HG02759 (cell line): ENCODE measurements around the gene KBTBD6.
A peak's percentile ranks its signal among the peaks of the same experiment; 100 is the strongest.
"Not testable (repeated sequence)": the region's sequence is repeated elsewhere in the genome, so short reads cannot be mapped to it uniquely, and the experiment has no call there.

Experiments used
- ATAC-seq: cut with Tn5 transposase; IDR thresholded peaks from one replicate; pipeline ENCODE4 v1.9.1; 2021; ENCODE audit warnings: mild to moderate bottlenecking, moderate library complexity; ENCODE audit not compliant: unreplicated experiment

KBTBD6 gene

DNA sequence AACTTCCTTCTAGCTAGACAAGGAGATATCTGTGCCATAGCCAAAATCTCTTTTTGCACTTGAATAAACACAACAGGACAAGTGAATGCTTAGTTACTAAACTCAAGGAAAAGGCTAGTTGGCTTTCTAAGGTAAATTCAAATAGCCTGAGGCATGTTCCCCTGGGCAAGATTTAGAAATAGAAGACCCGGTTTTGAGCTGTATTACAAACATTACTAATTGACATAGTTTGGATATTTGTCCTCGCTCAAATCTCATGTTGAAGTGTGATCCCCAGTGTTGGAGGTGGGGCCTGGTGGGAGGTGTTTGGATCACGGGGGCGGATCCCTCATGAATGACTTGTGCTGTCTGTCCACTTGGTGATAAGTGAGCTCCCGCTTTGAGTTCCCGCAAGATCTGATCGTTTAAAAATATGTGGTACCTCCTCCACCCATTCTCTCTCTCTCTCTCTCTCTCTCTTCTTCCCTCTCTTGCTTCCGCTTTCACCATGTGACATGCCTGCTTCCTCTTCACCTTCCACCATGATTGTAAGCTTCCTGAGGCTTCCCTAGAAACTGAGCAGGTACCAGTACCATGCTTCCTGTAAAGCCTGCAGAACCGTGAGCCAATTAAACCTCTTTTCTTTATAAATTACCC is 3.9 kb upstream of the KBTBD6 start:
- no peak for ATAC-seq

GRCh38 chr13:41133951-41134350 is 1.3 kb upstream of the KBTBD6 start:
- no peak for ATAC-seq

DNA sequence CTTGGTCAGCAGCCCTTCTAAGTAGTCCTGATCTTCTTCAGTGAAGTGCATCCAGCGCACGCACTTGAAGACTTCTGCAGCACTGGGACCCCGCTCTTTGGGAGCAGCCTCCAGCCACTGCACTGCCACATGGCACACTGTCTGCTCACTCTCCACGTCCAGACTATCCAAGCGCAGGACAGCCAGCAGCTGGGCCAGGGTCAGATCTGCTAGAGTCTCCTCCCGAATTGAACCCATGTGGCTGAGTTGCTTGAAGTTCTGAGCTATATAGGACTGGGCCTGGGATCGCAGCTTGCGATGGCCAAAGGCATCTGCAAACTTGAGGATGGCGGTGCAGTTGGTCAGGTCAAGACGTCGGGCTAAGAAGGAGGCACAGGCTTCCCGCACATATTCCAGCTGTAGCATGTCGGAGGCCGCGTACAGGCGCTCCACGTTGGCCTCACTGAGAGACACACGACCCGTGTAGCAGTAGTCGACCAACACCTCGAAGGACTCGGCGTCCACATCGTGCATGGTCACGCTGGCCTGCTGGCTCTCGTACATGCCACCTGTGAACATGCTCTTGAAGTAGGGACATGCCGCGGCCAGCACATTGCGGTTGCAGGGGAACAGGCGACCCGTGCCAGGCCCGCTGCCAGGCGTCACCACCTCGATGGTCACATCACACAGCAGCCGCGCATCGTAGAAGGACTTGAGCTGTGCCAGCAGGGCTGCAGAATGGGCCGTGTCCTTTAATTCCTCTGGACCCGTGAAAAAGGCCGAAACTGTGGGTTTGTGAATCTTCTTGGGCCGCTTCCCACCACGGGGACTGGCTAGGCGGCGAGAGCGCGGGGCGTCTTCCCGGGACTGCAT is 716 bp downstream of the KBTBD6 start:
- ATAC-seq = peak; percentile 9

GRCh38 chr13:41131189-41131588 is 1.4 kb downstream of the KBTBD6 start:
- not testable (repeated sequence) for ATAC-seq

- ATAC-seq = no peak
These were observed 2.2 kb downstream of the KBTBD6 start for GRCh38 chr13:41130356-41130755.

GRCh38 chr13:41127701-41128100 is 4.9 kb downstream of the KBTBD6 start:
- no peak for ATAC-seq

DNA sequence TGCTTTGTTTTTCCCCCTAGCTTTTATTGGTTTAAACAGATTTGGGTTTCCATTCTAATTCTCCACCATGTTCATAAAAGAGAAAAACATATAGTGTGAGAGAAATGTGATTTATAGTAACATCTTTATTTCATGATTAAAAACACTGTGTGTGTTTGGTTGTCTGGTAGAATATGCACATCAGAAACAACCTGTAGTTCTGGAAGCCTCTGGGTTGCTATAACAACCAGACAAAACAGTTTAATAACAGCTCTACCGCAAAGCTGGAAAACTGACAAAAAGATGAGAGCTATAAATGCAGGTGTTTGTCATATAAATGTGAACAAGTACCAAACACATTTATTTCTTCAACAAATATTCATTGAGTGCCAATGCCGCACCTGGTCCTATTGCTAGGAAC is 9.8 kb downstream of the KBTBD6 start:
- no peak for ATAC-seq

DNA sequence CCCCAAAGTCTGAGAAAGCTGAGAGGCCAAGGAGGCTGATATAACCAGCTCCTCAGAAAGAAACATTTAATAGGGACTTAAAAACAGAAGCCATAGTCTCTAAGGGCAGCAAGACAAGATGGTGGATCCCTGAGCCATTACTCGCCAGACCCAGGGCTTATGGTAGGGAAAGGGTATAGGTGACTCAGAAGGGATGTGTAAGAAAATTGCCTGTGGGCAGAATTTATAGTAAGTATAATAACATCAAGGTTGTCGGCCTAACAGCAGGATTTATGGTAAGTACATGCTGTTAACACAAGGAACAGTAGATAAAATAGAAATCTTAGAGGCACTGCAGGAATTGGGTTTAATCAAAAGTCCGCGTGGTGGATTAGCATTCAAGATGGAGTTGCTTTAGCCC is 14.7 kb downstream of the KBTBD6 start:
- ATAC-seq = no peak

GRCh38 chr13:41111454-41111853 is 21.1 kb downstream of the KBTBD6 start:
- no peak for ATAC-seq

DNA sequence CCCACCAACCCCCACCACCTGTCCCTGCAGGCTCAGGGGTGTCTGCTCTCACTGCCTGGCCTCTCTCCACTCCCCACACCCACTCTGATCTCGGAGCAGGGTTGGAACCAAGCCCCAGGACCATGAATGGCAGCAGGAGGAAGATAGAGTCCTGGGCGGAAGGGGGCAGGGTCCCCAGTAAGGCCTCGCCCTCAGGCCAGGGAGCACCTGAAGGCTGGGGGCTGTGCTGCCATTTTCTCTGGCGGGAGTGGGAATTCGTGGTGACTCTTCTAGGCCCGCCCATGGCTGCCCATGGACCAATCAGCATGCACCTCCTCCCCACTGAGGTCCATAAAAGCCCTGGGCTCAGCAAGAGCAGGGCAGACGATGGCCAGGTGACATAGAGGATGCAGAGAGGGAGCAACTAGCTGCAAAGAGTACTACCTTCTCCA is 25.0 kb downstream of the KBTBD6 start:
- ATAC-seq = no peak

- no peak for ATAC-seq
These were observed 25.5 kb downstream of the KBTBD6 start for GRCh38 chr13:41107104-41107571.

GRCh38 chr13:41099986-41100385 is 32.6 kb downstream of the KBTBD6 start:
- no peak for ATAC-seq

- no peak for ATAC-seq
These were observed 33.8 kb downstream of the KBTBD6 start for GRCh38 chr13:41098761-41099160.

DNA sequence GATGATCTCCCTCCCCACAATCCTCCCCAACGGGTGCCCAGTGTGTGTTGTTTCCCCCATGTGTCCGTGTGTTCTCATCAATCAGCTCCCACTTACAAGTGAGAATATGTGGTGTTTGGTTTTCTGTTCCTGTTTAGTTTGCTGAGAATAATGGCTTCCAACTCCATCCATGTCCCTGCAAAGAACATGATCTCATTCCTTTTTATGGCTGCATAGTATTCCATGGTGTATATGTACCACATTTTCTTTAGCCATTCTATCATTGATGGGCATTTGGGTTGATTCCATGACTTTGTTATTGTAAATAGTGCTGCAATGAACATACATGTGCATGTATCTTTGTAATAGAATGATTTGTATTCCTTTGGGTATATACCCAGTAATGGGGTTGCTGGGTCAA is 36.9 kb downstream of the KBTBD6 start:
- not testable (repeated sequence) for ATAC-seq

DNA sequence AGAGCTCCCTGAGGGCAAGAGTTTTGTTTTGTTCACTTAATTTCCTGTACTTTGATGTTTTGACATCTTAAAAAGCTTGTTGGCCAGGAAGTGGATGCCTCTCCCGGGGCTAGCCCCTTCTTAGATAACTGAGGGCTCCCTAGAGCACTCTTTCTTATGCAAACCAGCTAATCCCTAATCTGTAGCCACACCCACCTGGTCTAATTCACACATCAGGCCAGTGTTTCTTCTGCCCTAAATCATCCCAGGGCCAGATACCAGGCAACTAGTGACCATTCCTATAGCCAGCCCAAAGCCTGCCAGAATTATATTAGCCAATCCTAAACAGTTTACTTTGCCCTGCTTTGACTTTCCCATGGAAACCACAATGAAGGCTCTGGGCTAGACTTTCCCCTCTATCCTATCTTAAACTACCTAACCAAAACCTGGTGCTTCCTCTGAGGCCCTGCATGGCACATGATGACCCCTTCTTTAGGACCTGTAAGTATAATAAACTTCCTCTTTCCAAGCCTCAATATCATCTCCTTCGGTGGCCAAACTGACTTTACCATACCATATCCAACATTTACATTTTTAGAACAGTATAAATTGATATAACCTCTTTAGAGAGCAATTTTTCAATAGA is 46.5 kb downstream of the KBTBD6 start:
- no peak for ATAC-seq

DNA sequence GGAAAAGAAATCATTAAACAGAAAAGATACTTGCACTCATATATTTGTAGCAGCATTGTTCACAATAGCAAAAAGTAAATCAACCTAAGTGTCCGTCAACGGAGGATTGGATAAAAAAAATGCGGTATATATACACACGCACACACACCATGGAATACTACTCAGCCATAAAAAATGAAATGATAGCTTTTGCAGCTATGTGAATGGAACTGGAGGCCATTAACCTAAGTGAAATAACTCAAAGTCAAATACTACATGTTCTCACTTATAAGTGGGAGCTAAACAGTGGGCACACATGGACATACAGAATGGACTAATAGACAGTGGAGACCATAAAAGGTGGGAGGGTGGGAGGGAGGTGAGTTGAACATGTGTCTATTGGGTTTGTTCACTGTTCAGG is 52.9 kb downstream of the KBTBD6 start:
- ATAC-seq = no peak
